CMK (cell line): Measurements from ENCODE around the gene PATL2.
"Not testable (repeated sequence)": the region's sequence is repeated elsewhere in the genome, so short reads cannot be mapped to it uniquely, and the experiment has no call there.

Experiments used
- DNase-seq: peaks from one replicate; pipeline ENCODE4 v3.0.0-alpha.2; 2010; ENCODE audit warnings: low read depth

Gene PATL2

GRCh38 chr15:44647036-44647435 is 64.1 kb downstream of the PATL2 start:
- DNase-seq = no peak

DNA sequence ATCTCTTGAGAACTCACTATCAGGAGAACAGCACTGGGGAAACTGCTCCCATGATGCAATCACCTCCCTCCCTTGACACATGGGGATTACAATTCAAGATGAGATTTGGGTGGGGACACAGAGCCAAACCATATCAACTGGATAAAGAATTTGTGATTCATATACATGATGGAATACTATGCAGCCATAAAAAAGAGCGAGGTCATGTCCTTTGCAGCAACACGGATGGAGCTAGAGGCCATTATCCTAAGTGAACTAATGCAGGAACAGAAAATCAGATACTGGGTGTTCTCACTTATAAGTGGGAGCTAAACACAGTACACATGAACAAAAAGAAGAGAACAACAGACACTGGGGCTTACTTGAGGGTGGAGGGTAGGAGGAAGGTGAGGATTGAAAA is 64.7 kb downstream of the PATL2 start:
- DNase-seq = no peak

DNA sequence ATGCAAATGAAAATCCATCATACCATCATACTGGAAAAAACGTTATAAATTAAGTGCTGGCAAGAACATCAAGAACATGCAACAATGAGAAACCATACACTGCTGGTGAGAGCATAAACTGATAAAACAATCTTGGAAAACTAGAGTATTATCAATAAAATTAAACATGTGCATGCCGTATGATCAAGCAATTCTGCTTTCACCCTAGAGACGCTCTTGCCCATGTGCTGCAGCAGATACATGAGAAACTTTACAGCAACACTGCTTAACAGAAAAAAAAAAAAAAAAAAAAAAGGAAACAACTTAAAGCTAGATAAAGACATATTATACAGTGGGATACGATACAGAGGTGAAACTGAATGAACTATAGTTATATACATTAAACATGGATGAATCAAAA is 69.5 kb downstream of the PATL2 start:
- DNase-seq = no peak

DNA sequence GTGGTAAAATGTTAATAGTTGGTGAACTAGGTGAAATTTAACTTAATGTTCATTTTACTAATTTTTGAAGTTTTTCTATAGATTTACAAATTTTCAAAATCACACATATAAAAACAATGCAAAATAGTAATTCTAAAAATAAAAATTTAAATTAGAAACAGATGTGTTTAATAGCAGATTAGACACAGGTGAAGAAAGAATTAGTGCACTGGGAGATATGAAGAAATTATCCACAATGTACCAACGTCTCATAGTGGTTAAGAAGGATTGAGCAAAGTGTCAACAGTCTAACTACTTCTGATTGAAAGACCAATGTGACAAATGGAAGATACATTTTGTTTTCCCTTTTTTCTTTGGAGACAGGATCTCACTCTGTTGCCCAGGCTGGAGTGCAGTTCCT is 74.1 kb downstream of the PATL2 start:
- DNase-seq = no peak

DNA sequence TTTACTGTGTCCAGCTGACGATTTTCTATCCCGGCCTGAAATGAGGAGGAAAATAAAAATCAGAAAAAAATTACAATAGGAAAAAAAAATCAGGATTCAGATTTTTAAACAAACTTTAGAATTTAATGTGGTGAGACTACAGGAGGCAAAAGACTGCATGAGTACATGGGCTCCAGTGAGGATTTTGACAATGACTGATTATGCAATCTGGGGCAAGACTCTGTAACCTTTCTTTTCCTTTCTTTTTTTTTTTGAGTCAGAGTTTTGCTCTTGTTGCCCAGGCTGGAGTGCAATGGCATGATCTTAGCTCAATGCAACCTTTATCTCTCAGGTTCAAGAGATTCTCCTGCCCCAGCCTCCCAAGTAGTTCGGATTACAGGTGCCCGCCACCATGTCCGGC is 77.5 kb downstream of the PATL2 start:
- no peak for DNase-seq

- not testable (repeated sequence) for DNase-seq
Measured at GRCh38 chr15:44625286-44625685, 85.8 kb downstream of the PATL2 start.

- no peak for DNase-seq
Measured at GRCh38 chr15:44623178-44623577, 87.9 kb downstream of the PATL2 start.

DNA sequence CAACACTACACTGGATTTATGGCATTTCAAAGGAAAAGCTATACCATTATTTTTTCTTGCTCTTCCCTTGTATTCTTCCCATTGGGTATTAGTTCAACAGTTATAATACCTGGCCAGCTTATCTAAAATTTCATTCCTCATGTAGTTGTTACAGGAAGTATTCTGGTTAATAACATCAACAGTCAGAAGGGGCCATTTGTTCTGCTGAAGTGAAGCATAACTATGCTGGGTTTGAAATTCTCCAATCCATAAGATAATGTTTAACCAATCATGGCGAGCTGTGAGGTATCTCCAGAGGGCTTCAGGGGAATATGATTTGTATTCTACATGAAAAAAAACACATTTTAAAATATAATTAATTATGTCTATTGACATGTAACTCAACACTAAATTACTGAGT is 91.0 kb downstream of the PATL2 start:
- DNase-seq = no peak

GRCh38 chr15:44616974-44617373 is 94.1 kb downstream of the PATL2 start:
- no peak for DNase-seq
